Activated CD4-positive, alpha-beta T cell treated with anti-CD3 and anti-CD28 coated beads for 36 hours (primary cell): ENCODE data around the gene DSG2. TPM values are rescaled to one million over a fixed set of nuclear protein-coding genes. Genes with fewer than 3 reads are reported as not detected.

Experiments used
- ATAC-seq: fragments of 200-7000 bp; cut with Tn5 transposase; one replicate; pipeline ENCODE4 v1.10.0; 2021; ENCODE audit warnings: mild to moderate bottlenecking, moderate library complexity
- CTCF ChIA-PET: fragments of 350-600 bp; sonication (Branson Sonifier 250); formaldehyde crosslinking; loops from one replicate; lab custom pipeline; 2021; ENCODE audit warnings: antibody characterized with exemption; lab: Charles Lee
- POLR2A ChIA-PET: fragments of 350-600 bp; sonication (Branson Sonifier 250); formaldehyde crosslinking; loops from one replicate; lab custom pipeline; 2021; ENCODE audit warnings: antibody characterized with exemption, inconsistent platforms; lab: Charles Lee
- DNase-seq: peaks from one replicate; pipeline ENCODE4 v3.0.0-alpha.2; 2020
- H3K27ac Mint-ChIP-seq: one replicate; pipeline ENCODE4 v1.8.0; 2021; ENCODE audit warnings: mixed read lengths
- H3K27me3 Mint-ChIP-seq: one replicate; pipeline ENCODE4 v1.8.0; 2021; ENCODE audit warnings: mixed read lengths
- H3K36me3 Mint-ChIP-seq: one replicate; pipeline ENCODE4 v1.8.0; 2021; ENCODE audit warnings: low read depth, mixed read lengths
- H3K4me1 Mint-ChIP-seq: one replicate; pipeline ENCODE4 v1.8.0; 2021; ENCODE audit warnings: mixed read lengths
- H3K4me3 Mint-ChIP-seq: one replicate; pipeline ENCODE4 v1.8.0; 2021; ENCODE audit warnings: mild to moderate bottlenecking, moderate library complexity, mixed read lengths
- H3K9me3 Mint-ChIP-seq: one replicate; pipeline ENCODE4 v1.8.0; 2021; ENCODE audit warnings: low read depth, mixed read lengths
- intact Hi-C, 2 experiments: fragments of 100-400 bp; cut with DNase I in 1 of 2; cut with micrococcal nuclease in 1 of 2; formaldehyde crosslinking; loops; one replicate each; pipeline versions ENCODE4 v1.14.2 to v1.15.1; 2022 to 2024; cut with DNase I, micrococcal nuclease
- total RNA-seq, 2 experiments: library from RNA; stranded (reverse); gene quantifications; one replicate each; pipeline ENCODE4 v1.2.3, GENCODE V29; 2021

The DSG2 gene
- total RNA-seq, 2 experiments from 2014 or later, result 1.1 to 1.3 TPM

DNA sequence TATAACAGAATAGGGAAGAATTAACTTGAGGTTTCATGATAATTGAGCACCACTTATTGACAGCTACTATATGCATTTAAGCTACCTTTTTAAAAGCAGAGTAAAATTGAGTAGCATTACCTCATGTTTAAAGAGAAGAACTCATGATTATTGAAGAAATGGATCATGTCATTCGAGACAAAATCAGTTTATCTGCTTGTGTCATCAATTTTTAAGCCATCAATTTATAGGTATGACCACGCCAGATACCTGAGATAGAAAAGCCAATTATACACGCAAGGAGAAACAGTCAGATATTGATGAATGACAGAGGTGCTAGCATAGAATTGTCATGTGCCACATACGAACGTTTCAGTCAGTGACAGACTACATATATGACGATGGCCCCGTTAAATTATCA lies 28.4 kb downstream of the DSG2 start:
- H3K36me3 Mint-ChIP-seq, result no peaks in the 10 kb centered on the region
- H3K27ac Mint-ChIP-seq, result no peak overlapping the region
- DNase-seq, result no peak
- no peaks in the 10 kb centered on the region for H3K27me3 Mint-ChIP-seq
- no peak overlapping the region for H3K4me3 Mint-ChIP-seq
- intact Hi-C loops, result no loop called here
- no peak for ATAC-seq
- H3K4me1 Mint-ChIP-seq, result no peaks in the 10 kb centered on the region
- CTCF ChIA-PET, result interaction anchor here (1.0 kb wide), 1 partner anchor 17 kb away, joined by 3 read pairs; no protein-coding TSS in a partner anchor
- POLR2A ChIA-PET, result interaction anchor here (0.6 kb wide), 1 partner anchor 9 kb away, joined by 4 read pairs; no protein-coding TSS in a partner anchor
- H3K9me3 Mint-ChIP-seq, result no peaks in the 10 kb centered on the region

DNA sequence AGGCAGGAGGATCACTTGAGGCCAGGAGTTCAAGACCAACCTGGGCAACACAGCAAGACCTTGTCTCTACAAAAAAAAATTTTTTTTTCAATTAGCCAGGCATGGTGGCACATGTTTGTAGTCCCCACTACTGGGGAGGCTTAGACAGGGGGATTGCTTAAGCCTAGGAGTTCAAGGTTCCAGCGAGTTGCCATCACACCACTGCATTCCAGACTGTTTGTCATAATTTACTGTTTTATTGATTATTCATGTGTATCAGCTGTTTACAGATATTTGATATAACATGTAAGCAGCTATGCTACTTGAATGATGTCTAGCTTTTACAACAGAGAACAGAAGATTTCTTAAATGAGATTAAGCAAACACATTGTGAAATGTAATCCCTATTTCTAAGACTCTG lies 35.3 kb downstream of the DSG2 start:
- no peak overlapping the region for H3K4me3 Mint-ChIP-seq
- H3K9me3 Mint-ChIP-seq, result no peaks in the 10 kb centered on the region
- no peaks in the 10 kb centered on the region for H3K4me1 Mint-ChIP-seq
- intact Hi-C loops, result no loop called here
- H3K36me3 Mint-ChIP-seq, result no peaks in the 10 kb centered on the region
- DNase-seq, result no peak
- POLR2A ChIA-PET, result no interaction called here
- ATAC-seq, result no peak
- no peaks in the 10 kb centered on the region for H3K27me3 Mint-ChIP-seq
- CTCF ChIA-PET, result no interaction called here
- H3K27ac Mint-ChIP-seq, result no peak overlapping the region

GRCh38 chr18:31538837-31539236 lies 40.9 kb downstream of the DSG2 start:
- no peak overlapping the region for H3K4me3 Mint-ChIP-seq
- H3K9me3 Mint-ChIP-seq, result no peaks in the 10 kb centered on the region
- no peaks in the 10 kb centered on the region for H3K27me3 Mint-ChIP-seq
- no peaks in the 10 kb centered on the region for H3K36me3 Mint-ChIP-seq
- no peak for ATAC-seq
- intact Hi-C loops, result no loop called here
- POLR2A ChIA-PET, result no interaction called here
- CTCF ChIA-PET, result no interaction called here
- no peaks in the 10 kb centered on the region for H3K4me1 Mint-ChIP-seq
- no peak for DNase-seq
- H3K27ac Mint-ChIP-seq, result no peak overlapping the region

GRCh38 chr18:31546476-31546875 lies 48.5 kb downstream of the DSG2 start:
- Mint-ChIP-seq H3K4me3 (no peak overlapping the region), H3K36me3 (no peaks in the 10 kb centered on the region), H3K27me3 (no peaks in the 10 kb centered on the region), H3K27ac (no peak overlapping the region), H3K4me1 (no peaks in the 10 kb centered on the region), H3K9me3 (no peaks in the 10 kb centered on the region)
- POLR2A ChIA-PET, result no interaction called here
- intact Hi-C loops, result loop anchor here in 1 of 2 experiments (5.0 kb wide), 1 partner anchor 119 kb away; no protein-coding TSS in a partner anchor
- CTCF ChIA-PET, result interaction anchor here (0.8 to 1.4 kb wide), 2 partner anchors 9 to 142 kb away, joined by 4 read pairs; no protein-coding TSS in a partner anchor
- ATAC-seq, result no peak
- no peak for DNase-seq

DNA sequence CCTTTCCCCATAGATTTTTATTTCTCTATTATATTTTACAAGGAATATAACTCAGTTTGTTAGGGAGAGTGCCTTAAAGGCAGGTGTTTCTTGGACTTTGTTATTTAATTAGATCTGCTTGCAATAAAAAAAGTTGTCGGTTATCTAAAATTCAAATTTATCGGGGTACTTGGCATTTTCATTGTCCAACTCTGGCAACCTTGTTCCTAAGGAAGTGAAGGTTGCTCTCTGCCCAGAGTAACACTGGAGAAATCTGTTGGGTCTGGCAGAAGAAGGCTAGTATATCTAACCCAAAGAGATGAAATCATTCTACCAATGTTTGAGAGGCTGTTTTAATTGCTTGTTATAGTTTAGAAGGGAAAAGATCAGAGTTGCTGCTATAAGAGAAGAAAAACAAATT lies 50.9 kb downstream of the DSG2 start:
- Mint-ChIP-seq H3K36me3 (no peaks in the 10 kb centered on the region), H3K27ac (no peak overlapping the region), H3K27me3 (no peaks in the 10 kb centered on the region), H3K9me3 (no peaks in the 10 kb centered on the region), H3K4me1 (no peaks in the 10 kb centered on the region), H3K4me3 (no peak overlapping the region)
- DNase-seq, result no peak
- intact Hi-C loops, result loop anchor here in 1 of 2 experiments (5.0 kb wide), 1 partner anchor 122 kb away; no protein-coding TSS in a partner anchor
- ChIA-PET CTCF (interaction anchor here (1.0 to 1.2 kb wide), 2 partner anchors 174 to 176 kb away, joined by 3 to 7 read pairs; no protein-coding TSS in a partner anchor), POLR2A (no interaction called here)
- ATAC-seq, result no peak

DNA sequence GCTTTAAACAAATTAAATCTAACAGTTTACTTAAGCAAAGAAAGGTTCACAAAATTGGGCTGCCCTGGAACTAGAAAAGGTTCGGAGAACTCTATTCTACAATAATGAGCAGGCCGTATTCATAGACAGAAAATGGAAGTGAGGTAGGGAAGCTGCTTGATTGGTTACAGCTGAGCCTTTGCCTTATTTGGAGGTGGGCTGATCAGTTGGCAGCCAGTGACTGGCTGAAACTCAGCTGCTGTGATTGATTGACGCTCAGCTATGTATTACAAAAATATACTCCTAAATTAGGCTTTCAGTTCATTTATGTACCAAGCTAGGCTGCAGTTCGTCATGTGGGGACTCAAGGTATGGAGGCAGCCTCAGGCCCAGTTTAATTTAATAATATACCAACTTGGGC lies 51.4 kb downstream of the DSG2 start:
- Mint-ChIP-seq H3K4me1 (no peaks in the 10 kb centered on the region), H3K27ac (no peak overlapping the region), H3K4me3 (no peak overlapping the region), H3K9me3 (no peaks in the 10 kb centered on the region), H3K36me3 (no peaks in the 10 kb centered on the region), H3K27me3 (peaks cover 2% of the 10 kb centered on the region)
- ChIA-PET CTCF (interaction anchor here (1.0 to 1.2 kb wide), 2 partner anchors 173 to 176 kb away, joined by 3 to 7 read pairs; no protein-coding TSS in a partner anchor), POLR2A (no interaction called here)
- intact Hi-C loops, result loop anchor here in 1 of 2 experiments (5.0 kb wide), 1 partner anchor 122 kb away; no protein-coding TSS in a partner anchor
- no peak for ATAC-seq
- no peak for DNase-seq

DNA sequence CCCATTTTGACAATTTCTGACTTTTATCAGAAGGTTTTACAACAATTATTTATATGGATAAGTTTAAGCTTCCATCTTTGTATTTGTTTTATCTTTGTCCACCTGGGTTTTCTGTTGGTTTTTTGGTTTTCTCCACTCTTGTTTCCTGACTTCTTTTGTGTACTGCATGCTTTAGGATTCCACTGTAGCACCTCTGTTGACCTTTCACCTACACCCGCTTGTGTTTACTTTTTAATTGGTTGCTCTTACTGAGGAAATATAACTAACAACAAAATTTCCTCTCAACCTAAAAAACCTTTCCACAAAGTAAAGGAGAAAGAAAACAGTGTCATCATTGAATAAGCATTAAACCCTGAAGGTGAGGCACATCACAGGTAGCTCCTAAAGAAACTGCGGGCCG lies 53.9 kb downstream of the DSG2 start:
- no peaks in the 10 kb centered on the region for H3K9me3 Mint-ChIP-seq
- no peaks in the 10 kb centered on the region for H3K36me3 Mint-ChIP-seq
- DNase-seq (no peak), ATAC-seq (no peak)
- H3K27ac Mint-ChIP-seq, result no peak overlapping the region
- intact Hi-C loops, result loop anchor here in 1 of 2 experiments (10.0 kb wide), 1 partner anchor 557 kb away; no protein-coding TSS in a partner anchor
- H3K4me3 Mint-ChIP-seq, result no peak overlapping the region
- CTCF ChIA-PET, result interaction anchor here (6.9 kb wide), 1 partner anchor 172 kb away, joined by 80 read pairs; no protein-coding TSS in a partner anchor
- peaks cover 2% of the 10 kb centered on the region for H3K27me3 Mint-ChIP-seq
- peaks cover 2% of the 10 kb centered on the region for H3K4me1 Mint-ChIP-seq
- POLR2A ChIA-PET, result no interaction called here

GRCh38 chr18:31553800-31554199 lies 55.8 kb downstream of the DSG2 start:
- no peak overlapping the region for H3K27ac Mint-ChIP-seq
- DNase-seq, result no peak
- intact Hi-C loops, result loop anchor here in 1 of 2 experiments (10.0 kb wide), 1 partner anchor 559 kb away; no protein-coding TSS in a partner anchor
- peaks cover 2% of the 10 kb centered on the region for H3K27me3 Mint-ChIP-seq
- ATAC-seq, result no peak
- ChIA-PET POLR2A (no interaction called here), CTCF (interaction anchor here (0.7 to 6.9 kb wide), 4 partner anchors 9 to 170 kb away, joined by 3 to 80 read pairs (median 7); no protein-coding TSS in a partner anchor)
- H3K36me3 Mint-ChIP-seq, result no peaks in the 10 kb centered on the region
- H3K4me3 Mint-ChIP-seq, result no peak overlapping the region
- H3K4me1 Mint-ChIP-seq, result peaks cover 2% of the 10 kb centered on the region
- H3K9me3 Mint-ChIP-seq, result no peaks in the 10 kb centered on the region

- ChIA-PET POLR2A (no interaction called here), CTCF (interaction anchor here (0.8 to 6.9 kb wide), 5 partner anchors 10 to 259 kb away, joined by 3 to 80 read pairs (median 5); no protein-coding TSS in a partner anchor)
- Mint-ChIP-seq H3K27me3 (peaks cover 2% of the 10 kb centered on the region), H3K4me3 (no peak overlapping the region), H3K9me3 (no peaks in the 10 kb centered on the region), H3K27ac (no peak overlapping the region), H3K36me3 (no peaks in the 10 kb centered on the region), H3K4me1 (peaks cover 2% of the 10 kb centered on the region)
- DNase-seq, result no peak
- no peak for ATAC-seq
- intact Hi-C loops, result loop anchor here in 1 of 2 experiments (5.0 to 10.0 kb wide), 2 partner anchors 188 to 560 kb away; no protein-coding TSS in a partner anchor
These were observed 56.8 kb downstream of the DSG2 start for GRCh38 chr18:31554776-31555175.

- H3K4me3 Mint-ChIP-seq, result no peak overlapping the region
- peaks cover 5% of the 10 kb centered on the region for H3K27me3 Mint-ChIP-seq
- intact Hi-C loops, result loop anchor here (1.0 to 10.0 kb wide), 6 partner anchors 166 to 561 kb away; no protein-coding TSS in a partner anchor
- peak; percentile 61 for ATAC-seq
- POLR2A ChIA-PET, result no interaction called here
- DNase-seq, result peak; percentile 56
- no peak overlapping the region for H3K27ac Mint-ChIP-seq
- no peaks in the 10 kb centered on the region for H3K9me3 Mint-ChIP-seq
- CTCF ChIA-PET, result interaction anchor here (0.5 to 6.9 kb wide), 19 partner anchors 10 to 429 kb away, joined by 3 to 80 read pairs (median 4); no protein-coding TSS in a partner anchor
- H3K36me3 Mint-ChIP-seq, result no peaks in the 10 kb centered on the region
- peaks cover 2% of the 10 kb centered on the region for H3K4me1 Mint-ChIP-seq
These were observed 58.2 kb downstream of the DSG2 start for GRCh38 chr18:31555971-31556747.

GRCh38 chr18:31557446-31557845 lies 59.5 kb downstream of the DSG2 start:
- Mint-ChIP-seq H3K27ac (no peak overlapping the region), H3K4me3 (no peak overlapping the region), H3K9me3 (no peaks in the 10 kb centered on the region), H3K4me1 (peaks cover 2% of the 10 kb centered on the region), H3K27me3 (peaks cover 6% of the 10 kb centered on the region), H3K36me3 (no peaks in the 10 kb centered on the region)
- intact Hi-C loops, result loop anchor here in 1 of 2 experiments (2.0 to 10.0 kb wide), 3 partner anchors 185 to 563 kb away; no protein-coding TSS in a partner anchor
- ChIA-PET POLR2A (no interaction called here), CTCF (interaction anchor here (0.7 to 6.9 kb wide), 5 partner anchors 159 to 261 kb away, joined by 3 to 80 read pairs (median 4); no protein-coding TSS in a partner anchor)
- DNase-seq (peak; percentile 11), ATAC-seq (no peak)
